ENCODE data around the gene RELB.
"Not testable (repeated sequence)": the region's sequence is repeated elsewhere in the genome, so short reads cannot be mapped to it uniquely, and the experiment has no call there.

The RELB gene, protein sequence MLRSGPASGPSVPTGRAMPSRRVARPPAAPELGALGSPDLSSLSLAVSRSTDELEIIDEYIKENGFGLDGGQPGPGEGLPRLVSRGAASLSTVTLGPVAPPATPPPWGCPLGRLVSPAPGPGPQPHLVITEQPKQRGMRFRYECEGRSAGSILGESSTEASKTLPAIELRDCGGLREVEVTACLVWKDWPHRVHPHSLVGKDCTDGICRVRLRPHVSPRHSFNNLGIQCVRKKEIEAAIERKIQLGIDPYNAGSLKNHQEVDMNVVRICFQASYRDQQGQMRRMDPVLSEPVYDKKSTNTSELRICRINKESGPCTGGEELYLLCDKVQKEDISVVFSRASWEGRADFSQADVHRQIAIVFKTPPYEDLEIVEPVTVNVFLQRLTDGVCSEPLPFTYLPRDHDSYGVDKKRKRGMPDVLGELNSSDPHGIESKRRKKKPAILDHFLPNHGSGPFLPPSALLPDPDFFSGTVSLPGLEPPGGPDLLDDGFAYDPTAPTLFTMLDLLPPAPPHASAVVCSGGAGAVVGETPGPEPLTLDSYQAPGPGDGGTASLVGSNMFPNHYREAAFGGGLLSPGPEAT

DNA sequence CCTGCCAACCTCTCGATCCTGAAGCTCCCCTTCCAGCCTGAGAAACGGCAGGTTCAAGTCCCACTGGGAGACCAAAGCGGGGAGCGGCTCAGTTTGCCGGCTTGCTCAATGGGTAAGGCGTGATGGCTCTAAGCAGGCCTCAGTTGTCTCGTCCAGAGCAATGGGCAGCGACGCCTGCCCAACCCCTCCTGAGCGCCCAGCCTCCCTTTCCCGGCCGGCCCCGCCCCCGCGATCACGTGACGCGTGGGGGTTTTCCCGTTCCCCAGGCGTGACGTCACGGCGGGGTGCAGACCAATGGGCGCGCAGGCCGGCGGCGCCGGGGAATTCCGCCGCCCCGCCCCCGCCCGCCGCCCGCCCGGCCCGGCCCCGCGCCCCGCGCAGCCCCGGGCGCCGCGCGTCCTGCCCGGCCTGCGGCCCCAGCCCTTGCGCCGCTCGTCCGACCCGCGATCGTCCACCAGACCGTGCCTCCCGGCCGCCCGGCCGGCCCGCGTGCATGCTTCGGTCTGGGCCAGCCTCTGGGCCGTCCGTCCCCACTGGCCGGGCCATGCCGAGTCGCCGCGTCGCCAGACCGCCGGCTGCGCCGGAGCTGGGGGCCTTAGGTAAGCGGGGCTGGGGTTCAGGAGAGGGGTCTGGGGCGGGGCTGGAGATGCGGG, at the start of gene RELB:
RELB (plus strand) TSS at position 378 of the 653 bp plus-strand sequence; CDS start at position 494, 116 bp downstream.
- DNase-seq: peak; percentile 94

DNA sequence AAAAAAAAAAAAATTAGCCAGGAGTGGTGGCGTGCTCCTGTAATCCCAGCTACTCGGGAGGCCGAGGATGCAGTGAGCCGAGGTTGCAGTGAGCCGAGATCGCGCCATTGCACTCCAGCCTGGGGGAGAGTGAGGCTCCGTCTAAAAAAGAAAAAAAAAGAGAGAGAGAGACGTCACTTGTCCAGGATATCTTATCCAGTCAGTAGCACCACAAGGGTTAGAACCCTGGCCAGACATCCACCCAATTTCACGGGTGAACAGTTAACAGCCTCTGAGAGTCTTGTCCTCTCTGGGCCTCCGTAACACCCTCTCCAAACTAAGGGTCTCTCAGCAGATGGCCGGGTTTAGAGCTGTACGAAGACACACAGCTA, 47.0 kb upstream of the RELB start:
- DNase-seq: no peak

DNA sequence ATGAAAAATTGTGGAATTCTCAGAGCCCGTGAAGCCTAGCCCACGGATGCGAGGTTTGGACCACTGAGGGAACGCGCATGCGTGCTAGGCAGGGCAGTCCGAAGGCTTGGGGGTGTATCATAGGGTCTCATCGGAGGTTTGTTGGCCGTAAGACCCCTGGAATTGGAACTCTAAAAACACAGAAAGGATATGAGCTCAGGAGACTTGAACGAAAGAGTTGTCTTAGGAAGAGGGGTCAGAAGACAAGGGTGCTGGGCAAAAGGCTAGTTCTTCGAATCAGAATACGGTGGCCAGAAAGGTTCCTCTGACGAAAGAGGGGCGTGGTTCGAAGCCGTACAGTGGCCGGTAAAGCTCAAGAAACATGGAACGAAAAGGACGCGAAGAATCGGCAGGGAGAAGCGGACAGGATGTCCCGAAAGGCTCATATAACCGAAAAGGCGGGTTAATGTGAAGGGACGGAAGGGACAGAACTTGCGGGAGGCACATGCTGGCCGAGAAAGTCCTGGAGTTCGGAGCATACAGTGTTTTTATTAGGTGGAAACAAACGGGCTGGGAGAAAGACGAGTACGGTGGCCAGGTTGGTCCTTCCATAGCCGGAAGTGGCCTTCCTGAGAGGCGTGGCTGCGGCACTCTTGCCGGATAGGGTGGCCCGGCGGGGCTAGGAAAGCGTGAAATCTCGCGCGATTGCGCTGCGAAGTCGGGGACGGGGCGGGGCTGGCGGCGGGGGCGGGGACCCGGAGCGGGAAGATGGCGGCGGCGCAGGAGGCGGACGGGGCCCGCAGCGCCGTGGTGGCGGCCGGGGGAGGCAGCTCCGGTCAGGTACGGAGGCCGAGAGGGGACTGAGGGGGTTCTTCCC, 46.4 kb upstream of the RELB start, which contains the start of gene CLPTM1:
CLPTM1 (plus strand) TSS at position 732 of the 856 bp plus-strand sequence; CDS start at position 748, 16 bp downstream.
- DNase-seq: peak; percentile 99

DNA sequence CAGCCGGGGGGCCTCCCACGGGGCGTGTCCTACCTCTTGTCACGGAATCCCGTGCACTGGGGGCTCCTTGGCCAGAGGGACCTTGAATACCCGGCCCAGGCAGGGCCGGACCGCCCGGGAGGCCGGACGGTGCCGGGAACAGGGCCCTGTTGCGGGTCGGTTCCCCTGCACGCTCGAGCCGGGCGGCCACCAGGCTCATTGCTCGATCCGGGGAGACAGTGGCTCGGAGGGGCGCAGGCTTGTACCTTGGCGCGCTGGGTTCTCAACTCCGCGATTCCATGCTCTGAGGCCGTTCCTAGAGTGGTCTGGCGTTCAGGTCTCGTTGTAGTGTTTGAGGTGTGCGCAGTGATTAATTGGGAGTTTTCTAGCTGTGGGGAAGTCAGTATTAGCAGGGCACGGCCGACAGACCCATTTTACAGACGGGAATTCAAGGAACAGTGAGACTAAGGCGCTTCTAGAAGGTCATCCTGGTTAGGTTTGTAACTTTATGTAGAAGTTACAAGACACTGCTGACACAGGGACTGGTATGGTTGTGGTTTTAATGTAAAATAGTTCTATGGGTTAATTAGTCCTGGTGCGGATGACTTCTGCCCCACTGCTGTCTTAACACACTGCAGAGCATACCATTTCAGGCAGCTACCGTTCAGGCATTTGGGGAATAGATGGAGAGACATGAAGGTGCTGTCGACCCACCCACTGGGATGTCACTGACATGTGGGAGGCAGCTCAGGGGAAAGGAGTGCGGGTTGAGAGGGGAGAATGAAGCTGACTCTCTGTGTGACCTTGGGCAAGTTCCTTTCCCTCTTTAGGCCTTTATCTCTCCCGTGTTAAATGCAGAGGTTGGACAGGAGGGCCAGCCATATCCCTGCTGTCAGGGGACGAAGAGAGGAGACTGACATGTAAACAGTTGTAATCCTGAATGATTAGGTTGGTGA, 45.5 kb upstream of the RELB start:
- DNase-seq: peak; percentile 30

DNA sequence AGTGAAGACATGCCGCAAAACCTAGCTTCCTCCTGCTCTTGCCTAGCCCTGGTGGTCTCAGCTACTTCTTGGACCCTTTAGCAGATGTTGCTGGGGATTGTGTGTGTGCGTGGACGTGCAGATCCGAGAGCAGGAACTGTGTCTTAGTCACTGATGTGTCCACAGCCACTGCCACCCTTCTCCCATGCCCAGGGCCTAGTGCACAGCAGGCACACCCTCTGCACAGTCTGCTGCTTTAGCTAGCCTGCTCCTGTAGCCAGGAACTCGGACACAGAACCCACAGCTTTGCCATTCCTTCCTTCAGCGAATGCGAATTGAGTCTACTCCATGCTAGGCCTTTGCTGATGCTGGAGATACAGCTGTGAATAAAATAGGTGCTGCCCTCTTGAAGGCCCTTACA, 43.7 kb upstream of the RELB start:
- no peak for DNase-seq

DNA sequence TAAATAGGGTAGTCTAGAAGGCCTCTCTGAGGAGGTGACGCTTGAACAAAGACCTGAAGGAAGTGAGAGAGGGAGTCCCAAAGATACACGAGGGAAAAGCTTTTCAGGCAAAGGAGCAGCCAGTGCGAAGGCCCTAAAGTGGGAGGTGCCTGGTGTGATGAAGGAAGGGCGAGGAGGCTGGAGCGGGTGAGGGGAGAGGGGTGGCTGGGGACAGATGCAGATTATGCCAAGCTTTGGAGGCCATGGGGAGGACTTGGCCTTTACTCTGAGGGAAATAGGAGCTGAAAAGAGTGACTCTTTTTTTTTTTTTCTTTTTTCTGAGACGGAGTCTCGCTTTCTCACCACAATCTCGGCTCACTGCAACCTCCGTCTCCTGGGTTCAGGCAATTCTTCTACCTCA, 43.2 kb upstream of the RELB start:
- no peak for DNase-seq

DNA sequence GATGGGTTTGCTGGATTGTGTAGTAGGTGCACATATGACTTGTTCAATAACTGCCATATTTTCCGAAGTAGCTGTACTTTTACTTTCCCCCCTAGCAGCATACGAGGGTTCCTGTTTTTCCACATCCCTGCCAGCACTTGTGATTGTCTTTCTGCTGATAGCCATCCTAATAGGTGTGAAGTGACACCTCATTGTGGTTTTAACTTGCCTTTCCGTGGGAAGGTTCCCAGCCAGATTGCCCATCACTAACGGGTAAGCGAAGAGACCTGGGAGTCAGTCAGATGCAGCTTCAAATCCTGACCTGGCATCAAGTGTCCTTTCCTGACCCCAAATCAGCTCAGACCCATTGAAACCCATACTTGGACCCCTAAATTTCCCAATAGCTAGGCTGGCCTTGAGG, 41.6 kb upstream of the RELB start:
- DNase-seq: no peak

DNA sequence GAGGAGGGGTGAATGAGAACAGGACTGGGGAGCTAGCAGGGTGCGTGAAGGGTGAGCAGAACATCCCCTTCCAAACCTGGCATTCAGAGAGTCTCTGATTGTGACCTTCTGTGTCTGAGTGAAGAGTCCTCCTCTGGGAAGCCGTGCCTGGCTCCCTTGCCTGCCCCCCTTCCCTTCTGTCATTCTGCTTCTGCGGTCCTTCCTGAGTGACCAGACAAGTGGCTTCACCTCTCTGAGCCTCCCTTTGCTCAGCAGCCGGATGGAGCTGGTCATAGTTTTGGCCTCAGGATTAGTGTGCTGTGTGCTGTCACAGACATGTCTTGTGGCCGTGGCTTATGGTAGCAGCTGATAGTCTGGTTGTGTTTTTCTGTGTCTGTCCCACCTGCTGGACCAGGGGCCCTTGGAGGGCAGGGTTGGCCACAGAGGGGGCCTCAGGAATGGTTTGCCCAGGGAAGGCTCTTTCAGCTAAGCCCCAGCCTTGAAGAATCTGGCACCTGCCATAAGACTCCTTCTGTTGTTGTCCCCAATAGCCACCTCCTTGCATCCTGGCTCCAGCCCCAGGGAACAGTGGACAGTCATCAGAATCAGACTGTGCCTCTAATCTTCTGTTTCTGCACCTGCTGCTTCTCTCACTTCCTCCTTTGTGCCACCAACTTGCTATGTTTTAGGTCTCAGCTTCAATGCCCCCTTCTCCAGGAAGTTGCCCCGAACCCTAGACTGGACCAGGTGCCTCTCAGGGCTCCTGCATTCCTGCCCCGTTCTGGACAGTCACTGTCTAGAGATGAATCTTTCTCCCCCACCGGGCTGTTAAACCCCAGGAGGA, 40.1 kb upstream of the RELB start:
- DNase-seq: no peak

DNA sequence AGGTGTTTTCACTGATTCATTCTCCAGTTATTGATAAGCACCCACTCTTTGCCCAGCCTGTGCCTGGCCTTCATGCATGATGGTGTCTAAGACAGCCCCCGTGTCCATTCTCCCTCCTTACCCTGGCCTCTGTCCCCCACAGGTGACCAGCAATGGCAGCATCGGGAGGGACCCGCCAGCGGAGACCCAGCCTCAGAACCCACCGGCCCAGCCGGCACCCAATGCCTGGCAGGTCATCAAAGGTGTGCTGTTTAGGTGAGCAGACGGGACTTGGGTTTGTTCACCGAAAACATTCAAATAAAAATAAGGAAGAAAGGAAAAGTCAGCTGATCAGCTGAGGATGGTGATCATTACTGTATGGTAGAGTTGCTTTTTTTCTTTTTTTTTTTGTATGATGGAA, 39.4 kb upstream of the RELB start:
- no peak for DNase-seq

DNA sequence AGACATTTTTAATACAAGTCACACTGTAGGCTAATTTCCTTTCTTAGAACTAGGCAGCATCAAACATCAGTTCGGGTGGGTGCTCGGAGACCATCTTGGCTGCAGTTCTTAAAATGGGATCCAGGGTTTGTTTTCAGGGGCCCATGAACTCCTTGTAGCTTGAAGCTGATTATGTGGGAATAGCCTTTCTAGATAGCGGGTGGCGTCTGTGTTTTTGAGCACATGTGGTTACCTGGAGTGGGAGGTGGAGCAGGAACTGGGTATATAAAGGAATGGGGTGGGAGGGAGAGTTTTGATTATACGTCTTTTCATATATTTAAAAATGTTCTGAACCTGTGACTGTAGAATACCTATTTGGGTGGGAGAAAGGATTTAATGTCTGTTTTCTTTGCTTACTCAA, 33.1 kb upstream of the RELB start:
- no peak for DNase-seq

DNA sequence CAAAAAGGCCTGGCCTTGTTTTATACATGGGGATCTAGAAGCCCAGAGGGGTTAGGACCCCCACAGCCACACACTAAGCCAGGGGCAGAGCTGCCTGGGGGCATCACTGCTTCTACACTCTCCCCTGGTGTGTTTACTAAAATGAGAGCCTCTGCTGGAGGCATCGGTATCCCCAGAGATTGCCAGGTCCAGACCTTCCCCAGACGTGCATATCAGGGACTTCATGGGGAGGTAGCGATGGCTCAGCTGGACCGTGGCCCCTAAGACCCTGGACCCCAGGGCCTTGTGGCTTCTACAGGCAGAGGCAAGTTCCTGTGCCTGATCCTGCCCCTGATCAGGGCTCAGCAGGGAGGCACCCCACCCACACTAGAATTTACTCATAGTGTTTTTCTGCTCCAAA, 32.6 kb upstream of the RELB start:
- DNase-seq: no peak

DNA sequence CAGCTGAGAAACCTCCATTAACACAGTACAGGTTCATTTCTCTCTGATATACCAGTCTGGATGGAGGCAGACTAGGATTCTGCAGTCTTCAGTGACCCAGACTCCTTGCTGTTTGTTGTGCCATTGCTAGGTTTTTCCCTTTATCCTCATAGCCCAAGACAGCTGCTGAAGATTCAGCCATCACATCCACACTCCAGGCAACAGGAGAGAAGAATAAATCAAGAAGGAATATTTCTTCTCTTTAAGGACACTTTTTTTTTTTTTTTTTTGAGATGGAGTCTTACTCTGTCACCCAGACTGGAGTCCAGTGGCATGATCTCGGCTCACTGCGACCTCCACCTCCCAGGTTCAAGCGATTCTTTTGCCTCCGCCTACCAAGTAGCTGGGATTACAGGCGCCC, 31.8 kb upstream of the RELB start:
- no peak for DNase-seq

DNA sequence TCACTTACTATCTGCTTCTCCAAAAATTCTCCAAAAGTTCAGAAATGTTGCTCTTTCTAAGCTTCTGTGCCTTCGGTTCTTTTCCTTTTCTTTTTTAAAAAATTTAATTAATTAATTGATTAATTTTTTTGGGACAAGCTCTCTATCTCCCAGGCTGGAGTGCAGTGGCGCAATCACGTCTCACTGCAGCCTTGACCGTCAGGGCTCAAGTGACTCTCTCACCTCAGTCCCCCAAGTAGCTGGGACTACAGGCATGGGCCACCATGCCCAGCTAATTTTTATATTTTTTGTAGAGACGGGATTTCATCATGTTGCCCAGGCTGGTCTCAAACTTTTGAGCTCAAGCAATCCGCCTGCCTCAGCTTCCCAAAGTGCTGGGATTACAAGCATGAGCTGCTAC, 29.8 kb upstream of the RELB start:
- DNase-seq: not testable (repeated sequence)

DNA sequence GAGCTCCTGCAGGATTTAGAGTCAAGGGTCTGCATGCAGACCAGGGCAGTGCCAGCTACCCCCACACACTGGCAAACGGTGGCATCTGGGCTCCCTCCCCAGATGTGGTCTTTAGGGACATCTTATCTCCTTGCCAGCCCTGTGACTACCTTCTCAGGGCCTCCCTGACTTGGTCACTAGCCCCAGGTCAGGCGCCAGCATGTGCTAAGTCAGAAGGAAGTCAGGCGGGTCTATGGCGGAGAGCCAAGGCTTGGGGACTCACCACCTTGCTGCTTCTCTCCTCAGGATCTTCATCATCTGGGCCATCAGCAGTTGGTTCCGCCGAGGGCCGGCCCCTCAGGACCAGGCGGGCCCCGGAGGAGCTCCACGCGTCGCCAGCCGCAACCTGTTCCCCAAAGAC, 28.5 kb upstream of the RELB start:
- DNase-seq: peak; percentile 64

DNA sequence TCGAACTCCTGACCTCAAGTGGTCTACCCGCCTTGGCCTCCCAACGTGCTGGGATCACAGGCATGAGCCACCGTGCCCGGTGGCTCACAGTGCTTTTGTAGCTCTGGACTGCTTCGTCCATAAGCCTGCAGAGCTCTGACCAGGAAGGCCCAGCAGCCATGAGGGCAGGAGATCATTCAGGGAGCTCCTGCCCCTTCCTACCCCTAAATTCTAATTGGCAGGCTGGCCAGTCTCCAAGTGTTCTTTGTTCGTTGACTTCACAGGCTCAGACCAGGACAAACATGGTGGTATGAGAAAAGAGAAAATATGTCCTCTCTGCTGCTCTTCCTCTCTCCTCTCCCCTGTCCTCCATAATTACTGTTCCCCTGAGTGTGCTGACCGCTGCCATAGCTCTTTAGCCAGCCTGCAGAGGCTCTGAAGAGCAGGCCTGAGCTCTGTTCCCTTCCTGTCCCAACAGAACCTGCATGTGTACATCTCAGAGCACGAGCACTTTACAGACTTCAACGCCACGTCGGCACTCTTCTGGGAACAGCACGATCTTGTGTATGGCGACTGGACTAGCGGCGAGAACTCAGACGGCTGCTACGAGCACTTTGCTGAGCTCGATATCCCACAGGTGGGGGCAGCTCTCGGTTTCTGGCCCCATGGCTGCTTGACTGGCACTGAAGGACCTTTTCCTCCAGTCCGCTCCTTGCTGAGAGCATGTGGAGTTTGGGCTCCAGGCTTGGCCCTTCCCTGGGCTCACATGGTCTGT, 27.1 kb upstream of the RELB start:
- DNase-seq: no peak

DNA sequence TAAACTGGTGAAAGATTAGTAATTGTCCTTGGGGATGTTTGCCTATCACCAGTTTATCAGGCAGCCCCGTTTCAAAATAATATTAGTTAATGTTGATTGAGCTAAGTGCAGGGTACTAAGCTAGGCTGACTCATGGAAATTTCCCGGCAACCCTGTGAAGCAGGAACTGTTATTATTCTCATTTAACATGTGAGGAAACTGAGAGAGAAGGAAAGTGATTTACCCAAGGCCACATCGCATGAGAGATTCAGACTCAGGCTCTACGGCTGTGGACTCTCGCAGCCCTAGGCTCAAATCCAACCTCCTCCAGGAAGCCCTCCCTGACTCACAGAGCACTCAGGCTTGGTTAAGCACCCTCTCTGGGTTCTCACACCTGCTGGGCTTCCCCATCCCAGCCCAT, 26.4 kb upstream of the RELB start:
- no peak for DNase-seq

DNA sequence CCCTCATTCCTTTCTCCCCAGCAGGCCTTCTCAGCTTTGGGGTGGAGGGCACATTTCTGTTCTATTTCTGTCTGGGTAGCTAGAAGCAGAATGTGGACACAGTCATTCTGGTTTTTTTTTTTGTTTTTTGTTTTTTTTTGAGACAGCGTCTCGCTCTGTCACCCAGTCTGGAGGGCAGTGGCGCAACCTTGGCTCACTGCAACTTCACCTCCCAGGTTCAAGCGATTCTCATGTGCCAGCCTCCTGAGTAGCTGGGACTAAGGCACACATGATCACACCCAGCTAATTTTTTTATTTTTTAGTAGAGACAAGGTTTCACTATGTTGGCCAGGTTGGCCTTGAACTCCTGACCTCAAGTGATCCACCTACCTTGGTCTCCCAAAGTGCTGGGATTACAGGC, 25.8 kb upstream of the RELB start:
- DNase-seq: no peak

DNA sequence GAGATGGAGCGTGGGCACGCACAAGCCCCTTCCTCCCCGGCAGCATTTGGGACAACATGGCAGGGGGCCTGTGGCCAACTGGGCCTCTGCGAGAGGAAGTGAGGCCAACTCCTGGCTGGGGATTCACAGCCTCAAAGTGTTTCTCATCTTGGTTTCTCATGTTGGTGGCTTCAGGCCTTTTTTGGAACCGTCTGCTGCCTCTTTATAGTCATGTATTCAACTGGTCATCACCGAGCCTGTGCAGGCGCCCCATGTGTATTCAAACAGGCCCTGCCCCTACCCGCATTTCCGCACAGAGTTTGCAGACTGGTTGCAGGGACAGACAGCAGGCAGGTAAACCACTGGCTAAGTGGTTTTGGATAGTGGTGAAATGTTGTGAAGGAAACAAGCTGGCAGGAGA, 17.3 kb upstream of the RELB start:
- DNase-seq: no peak

DNA sequence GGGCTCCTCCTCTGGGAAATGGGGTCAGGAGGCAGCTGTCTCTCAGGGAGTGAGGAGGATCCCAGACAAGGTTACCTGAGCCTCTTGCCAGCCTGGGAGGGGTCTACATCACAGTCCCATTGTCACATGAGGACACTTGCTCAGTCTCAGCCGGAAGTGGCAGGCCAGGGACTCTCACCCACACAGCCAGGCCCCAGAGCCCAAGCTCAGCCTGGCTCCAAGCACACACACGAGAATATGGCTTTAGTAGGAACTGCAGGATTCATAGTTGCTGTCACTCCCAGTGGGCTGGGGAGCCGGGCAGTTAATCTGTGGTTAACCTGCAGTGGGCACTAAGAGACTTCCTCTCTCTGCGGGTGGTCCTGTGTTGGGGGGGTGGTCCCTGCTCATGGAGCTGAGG, 15.8 kb upstream of the RELB start:
- DNase-seq: no peak

DNA sequence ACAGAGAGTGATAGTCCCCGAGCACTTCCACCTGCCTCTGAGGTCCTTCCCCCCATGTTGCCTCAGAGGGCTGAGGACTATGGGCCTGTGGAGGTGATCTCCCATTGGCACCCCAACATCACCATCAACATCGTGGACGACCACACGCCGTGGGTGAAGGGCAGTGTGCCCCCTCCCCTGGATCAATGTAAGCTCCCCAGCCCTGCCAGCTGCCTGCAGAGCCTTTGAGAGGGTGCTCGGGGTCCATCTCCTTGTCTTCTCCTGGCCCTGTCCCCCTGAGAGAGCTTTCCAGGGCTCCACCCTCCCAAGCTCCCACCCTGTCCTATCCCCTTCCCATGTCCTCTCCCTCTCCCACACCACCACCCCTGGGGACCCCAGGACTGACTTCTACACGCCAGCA, 14.9 kb upstream of the RELB start:
- no peak for DNase-seq
